GM21423 (cell line): ENCODE results near the gene NDUFA6.
"Not testable (repeated sequence)": the region's sequence is repeated elsewhere in the genome, so short reads cannot be mapped to it uniquely, and the experiment has no call there.

Source experiments
- ATAC-seq: cut with Tn5 transposase; IDR thresholded peaks from one replicate; pipeline ENCODE4 v1.9.1; 2021; ENCODE audit warnings: mild to moderate bottlenecking, moderate library complexity; ENCODE audit not compliant: unreplicated experiment

NDUFA6 gene

DNA sequence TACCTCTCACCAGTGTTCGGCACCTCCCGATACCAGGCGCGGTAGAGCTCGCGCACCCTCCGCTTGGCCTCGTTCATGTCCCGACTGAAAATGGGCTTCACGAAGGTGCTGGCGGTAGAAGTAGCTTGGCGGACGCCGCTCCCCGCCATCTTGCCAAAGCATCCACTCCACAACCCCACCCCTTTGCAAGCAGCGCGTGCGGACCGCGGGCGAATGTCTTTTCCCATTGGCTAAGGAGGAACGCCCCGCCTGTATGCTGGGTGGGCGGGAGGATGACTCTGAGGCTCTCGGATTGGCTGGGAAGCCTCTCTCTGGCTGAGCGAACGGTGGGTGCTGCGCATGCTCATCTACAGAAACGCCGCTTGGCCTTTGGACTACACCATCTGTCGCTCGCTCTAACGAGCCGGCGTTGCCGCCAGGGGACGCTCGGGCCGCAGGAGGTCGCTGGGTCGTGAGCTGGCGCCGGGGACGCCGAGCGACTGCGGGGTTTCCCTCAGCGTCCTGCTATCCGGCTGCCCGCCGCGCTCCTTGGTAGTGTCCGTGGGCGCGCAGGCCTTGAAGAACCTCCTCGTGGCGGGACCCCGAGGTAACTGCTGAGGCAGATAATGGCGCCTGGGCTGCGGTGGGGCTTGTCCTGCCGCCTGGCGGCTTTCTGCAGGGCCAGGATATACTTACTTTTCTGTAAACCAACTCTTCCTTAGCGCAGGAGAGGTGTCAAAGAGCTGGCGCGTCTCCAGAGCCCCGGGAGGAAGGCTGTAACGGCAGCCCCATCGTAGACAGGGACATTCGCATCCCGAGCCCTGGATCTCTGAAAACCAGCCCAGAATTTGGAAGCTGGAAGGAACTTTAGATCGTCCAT lies at the start of gene NDUFA6:
TSS of gene NDUFA6 (minus strand) at position 177 of the 859 bp plus-strand sequence. CDS start at position 149, 28 bp downstream.
- peak; percentile 94 for ATAC-seq

DNA sequence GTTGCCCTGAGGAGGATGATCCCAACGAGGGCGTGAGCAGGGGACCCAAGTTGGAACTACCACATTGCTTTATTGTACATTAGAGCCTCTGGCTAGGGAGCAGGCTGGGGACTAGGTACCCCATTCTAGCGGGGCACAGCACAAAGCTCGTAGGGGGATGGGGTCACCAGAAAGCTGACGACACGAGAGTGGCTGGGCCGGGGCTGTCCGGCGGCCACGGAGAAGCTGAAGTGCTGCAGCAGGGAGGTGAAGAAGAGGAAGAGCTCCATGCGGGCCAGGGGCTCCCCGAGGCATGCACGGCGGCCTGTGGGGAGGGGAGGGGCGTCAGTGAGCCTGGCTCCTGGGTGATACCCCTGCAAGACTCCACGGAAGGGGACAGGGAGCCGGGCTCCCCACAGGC lies 49.6 kb upstream of the NDUFA6 start:
- ATAC-seq = not testable (repeated sequence)

- not testable (repeated sequence) for ATAC-seq
Observed at GRCh38 chr22:42139508-42139907, 48.9 kb upstream of the NDUFA6 start.

DNA sequence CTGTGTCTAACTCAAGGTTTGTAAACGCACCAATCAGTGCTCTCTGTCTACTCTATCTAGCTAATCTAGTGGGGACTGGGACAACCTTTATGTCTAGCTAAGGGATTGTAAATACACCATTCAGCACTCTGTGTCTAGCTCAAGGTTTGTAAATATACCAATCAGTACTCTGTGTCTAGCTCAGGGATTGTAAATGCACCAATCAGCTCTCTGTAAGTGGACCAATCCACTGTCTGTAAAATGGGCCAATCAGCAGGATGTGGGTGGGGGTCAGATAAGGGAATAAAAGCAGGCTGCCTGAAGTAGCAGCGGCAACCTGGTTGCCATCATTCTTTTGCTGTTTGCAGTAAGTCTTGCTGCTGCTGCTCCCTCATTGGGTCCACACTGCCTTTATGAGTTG lies 48.4 kb upstream of the NDUFA6 start:
- ATAC-seq = no peak

GRCh38 chr22:42138122-42138770 lies 47.7 kb upstream of the NDUFA6 start:
- no peak for ATAC-seq

DNA sequence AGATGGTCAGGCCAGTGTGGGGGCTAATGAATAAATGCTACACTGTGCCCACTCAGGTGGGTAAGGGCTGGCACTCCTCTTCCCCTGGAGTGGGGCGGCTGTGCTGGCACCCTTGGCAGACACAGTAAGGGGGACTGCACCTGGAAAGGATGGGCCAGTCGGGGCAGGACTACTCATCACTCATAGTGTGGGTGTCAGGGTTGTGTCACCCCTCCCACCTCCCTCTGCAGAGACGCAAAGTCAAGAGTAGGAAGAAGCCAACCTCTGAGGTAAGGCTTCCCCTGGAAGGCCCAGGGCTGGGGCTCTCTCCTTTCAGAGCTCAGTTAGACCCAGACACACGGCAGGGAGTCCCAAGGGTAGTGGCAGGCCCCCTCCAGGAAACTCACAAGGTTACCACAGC lies 45.1 kb upstream of the NDUFA6 start:
- ATAC-seq = not testable (repeated sequence)

GRCh38 chr22:42134100-42135020 lies 43.8 kb upstream of the NDUFA6 start:
- no peak for ATAC-seq

- ATAC-seq = no peak
Observed at GRCh38 chr22:42132457-42132856, 41.9 kb upstream of the NDUFA6 start.

DNA sequence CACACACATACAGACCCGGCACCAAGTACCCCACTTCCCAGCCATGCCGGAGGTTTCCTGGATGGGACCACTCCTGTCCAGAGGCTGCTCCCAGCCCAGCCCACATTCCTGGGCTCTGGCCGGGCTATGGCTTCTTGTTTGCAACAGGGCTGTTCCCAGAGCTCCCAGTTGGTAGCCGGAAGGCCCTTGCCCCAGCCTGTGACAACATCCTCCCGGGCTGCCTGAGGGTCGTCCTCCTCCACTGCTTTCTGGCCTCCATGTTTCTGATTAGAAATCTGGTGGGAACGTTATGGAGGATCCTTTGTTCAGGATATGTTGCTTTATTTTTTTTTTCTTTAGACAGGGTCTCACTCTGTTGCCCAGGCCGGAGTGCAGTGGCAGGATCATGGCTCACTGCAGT lies 41.0 kb upstream of the NDUFA6 start:
- ATAC-seq = no peak

DNA sequence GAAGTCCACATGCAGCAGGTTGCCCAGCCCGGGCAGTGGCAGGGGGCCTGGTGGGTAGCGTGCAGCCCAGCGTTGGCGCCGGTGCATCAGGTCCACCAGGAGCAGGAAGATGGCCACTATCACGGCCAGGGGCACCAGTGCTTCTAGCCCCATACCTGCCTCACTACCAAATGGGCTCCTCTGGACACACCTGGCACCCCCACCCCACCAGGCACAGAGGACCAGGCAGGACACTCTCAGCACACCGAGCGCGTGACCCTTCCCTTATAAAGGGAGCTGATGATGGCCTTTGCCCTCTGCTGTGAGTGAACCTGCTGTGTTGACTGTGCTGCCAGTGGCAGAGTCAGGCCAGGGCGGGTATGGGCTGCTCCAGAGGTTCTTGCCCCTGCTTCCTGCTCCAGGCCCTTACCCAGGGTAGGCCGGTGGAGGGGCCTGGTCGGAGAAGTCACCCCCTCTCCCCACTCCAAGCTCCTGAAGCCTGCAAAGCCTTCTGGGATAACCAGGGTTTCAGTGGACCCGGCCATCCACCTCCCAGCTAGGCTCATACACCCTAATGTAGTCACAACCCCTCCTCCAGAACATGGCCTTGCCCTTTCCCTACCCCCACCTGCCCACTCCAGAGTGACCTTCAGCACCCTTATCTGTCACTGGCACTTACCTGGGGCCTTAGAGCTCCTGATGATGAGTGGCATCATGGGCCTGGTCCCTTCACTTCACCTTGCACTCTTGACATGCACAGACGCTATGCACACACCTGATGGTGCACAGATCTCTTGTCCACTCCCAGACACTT lies 40.3 kb upstream of the NDUFA6 start, which contains the start of gene CYP2D6:
TSS of gene CYP2D6 (minus strand) at position 172 of the 793 bp plus-strand sequence. CDS start at position 153, 19 bp downstream.
- not testable (repeated sequence) for ATAC-seq

GRCh38 chr22:42130182-42130581 lies 39.6 kb upstream of the NDUFA6 start:
- not testable (repeated sequence) for ATAC-seq

GRCh38 chr22:42128776-42129694 lies 38.5 kb upstream of the NDUFA6 start:
- ATAC-seq = not testable (repeated sequence)

DNA sequence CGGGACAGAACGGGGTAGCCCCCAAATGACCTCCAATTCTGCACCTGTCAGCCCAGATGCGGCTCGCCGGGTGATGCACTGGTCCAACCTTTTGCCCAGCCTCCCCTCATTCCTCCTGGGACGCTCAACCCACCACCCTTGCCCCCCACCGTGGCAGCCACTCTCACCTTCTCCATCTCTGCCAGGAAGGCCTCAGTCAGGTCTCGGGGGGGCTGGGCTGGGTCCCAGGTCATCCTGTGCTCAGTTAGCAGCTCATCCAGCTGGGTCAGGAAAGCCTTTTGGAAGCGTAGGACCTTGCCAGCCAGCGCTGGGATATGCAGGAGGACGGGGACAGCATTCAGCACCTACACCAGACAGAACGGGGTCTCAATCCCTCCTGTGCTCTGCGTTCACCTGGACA lies 37.4 kb upstream of the NDUFA6 start:
- not testable (repeated sequence) for ATAC-seq

- ATAC-seq = no peak
Observed at GRCh38 chr22:42127606-42128005, 37.0 kb upstream of the NDUFA6 start.

DNA sequence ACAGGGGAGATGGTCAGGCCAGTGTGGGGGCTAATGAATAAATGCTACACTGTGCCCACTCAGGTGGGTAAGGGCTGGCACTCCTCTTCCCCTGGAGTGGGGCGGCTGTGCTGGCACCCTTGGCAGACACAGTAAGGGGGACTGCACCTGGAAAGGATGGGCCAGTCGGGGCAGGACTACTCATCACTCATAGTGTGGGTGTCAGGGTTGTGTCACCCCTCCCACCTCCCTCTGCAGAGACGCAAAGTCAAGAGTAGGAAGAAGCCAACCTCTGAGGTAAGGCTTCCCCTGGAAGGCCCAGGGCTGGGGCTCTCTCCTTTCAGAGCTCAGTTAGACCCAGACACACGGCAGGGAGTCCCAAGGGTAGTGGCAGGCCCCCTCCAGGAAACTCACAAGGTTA lies 33.0 kb upstream of the NDUFA6 start:
- ATAC-seq = not testable (repeated sequence)

- not testable (repeated sequence) for ATAC-seq
Observed at GRCh38 chr22:42120231-42121021, 29.9 kb upstream of the NDUFA6 start.

DNA sequence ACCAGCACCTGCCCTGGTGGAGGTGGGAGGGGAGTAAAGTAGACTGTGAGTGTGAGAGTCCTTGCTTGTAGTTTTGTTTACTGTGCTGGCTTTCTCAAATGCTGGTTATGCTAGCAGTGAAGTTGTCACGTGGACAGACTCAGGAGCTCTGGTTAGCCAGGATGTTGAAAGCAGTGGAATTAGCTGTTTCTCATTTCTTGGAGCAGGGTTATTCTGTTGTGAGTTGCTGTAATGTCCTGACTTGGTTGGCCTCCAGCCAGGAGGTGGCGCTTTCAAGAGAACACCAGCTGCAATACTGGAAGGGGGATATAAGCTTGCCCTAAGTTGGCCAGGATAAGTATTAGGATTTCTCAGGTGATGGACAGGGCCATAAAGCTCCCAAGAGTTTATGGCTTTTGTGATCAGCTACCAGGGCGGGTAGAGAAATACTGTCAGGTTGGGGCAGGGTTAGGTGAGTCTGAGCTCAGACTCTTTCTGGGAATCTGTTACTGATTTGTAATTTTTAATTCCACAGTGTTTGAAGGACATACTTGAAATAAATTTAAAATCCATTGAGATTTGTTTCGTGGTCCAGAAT lies 26.4 kb upstream of the NDUFA6 start:
- no peak for ATAC-seq

DNA sequence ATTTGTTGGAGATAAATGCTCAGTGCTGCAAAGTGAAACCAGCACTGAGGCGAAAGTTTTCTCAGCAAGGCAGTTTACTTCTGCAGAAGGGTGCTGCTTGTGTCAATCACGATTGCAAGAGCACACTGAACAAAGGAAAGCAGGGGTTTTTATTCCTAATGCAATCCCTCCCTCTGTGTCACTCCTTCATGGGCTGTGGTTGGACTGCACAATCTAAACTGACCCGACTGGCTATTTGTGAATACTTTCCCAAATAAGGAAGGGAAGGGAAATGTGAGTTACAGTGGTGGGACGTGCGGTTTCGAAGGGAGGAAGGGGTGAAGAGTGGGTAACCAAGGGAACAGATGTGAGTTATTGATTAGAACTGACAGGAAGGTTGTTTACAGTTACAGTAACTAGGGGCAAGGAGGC lies 24.9 kb upstream of the NDUFA6 start:
- not testable (repeated sequence) for ATAC-seq
